H1 (cell line): Measurements from ENCODE around the gene CSNK1G3. TPM values are rescaled to one million over a fixed set of nuclear protein-coding genes. Genes with fewer than 3 reads are reported as not detected.

ENCODE experiments used
- CHD7 ChIP-seq: fragments of 300-600 bp; sonication (generic); IDR thresholded peaks from 2 replicates; pipeline ENCODE4 v1.7.1; 2012; ENCODE audit warnings: low read length, moderate library complexity, mild to moderate bottlenecking, inconsistent platforms; ENCODE audit not compliant: insufficient replicate concordance
- JUN ChIP-seq: IDR thresholded peaks from 2 replicates; pipeline ENCODE4 v1.6.1; 2011; ENCODE audit warnings: low read depth, mild to moderate bottlenecking, improper control_type of control experiment, low read length
- JUND ChIP-seq: IDR thresholded peaks from 2 replicates; pipeline ENCODE4 v1.6.1; 2011; ENCODE audit warnings: mild to moderate bottlenecking, improper control_type of control experiment, low read length
- POLR2A ChIP-seq, 2 experiments: IDR thresholded peaks; 1 replicate in 1 of 2; 2 replicates in 1 of 2; pipeline ENCODE4 v1.6.1; 2011; ENCODE audit warnings: low read depth in 2 of 2, low read length in 2 of 2, mild to moderate bottlenecking in 2 of 2; ENCODE audit errors: control extremely low read depth in 1 of 2
- POLR2AphosphoS5 ChIP-seq: IDR thresholded peaks from 2 replicates; pipeline ENCODE4 v1.6.1; 2011; ENCODE audit warnings: low read depth, low read length
- RBBP5 ChIP-seq: IDR thresholded peaks from 2 replicates; pipeline ENCODE4 v1.7.1; 2012; ENCODE audit warnings: low read depth, mild to moderate bottlenecking, inconsistent platforms, low read length, moderate library complexity, borderline replicate concordance
- SAP30 ChIP-seq: fragments of 300-600 bp; sonication (generic); IDR thresholded peaks from 2 replicates; pipeline ENCODE4 v1.7.1; 2012; ENCODE audit warnings: low read length, moderate library complexity, mild to moderate bottlenecking, inconsistent platforms; ENCODE audit not compliant: insufficient read depth, insufficient replicate concordance
- SP1 ChIP-seq: IDR thresholded peaks from 2 replicates; pipeline ENCODE4 v1.6.1; 2011; ENCODE audit warnings: low read depth, low read length
- SUZ12 ChIP-seq: fragments of 200-600 bp; sonication (generic); IDR thresholded peaks from 2 replicates; pipeline ENCODE4 v1.6.1; 2012; ENCODE audit warnings: mild to moderate bottlenecking, inconsistent platforms, low read length, moderate library complexity, mixed read lengths
- YY1 ChIP-seq: IDR thresholded peaks from 2 replicates; pipeline ENCODE4 v1.6.1; 2011; ENCODE audit warnings: low read depth, mild to moderate bottlenecking, low read length
- polyA plus RNA-seq, 7 experiments: library from polyadenylated mRNA; depleted of rRNA in 3 of 7; stranded (reverse) in 5 of 7; unstranded in 2 of 7; fragments of >200 nt in 5 of 7; fragments of 200-250 nt in 2 of 7; gene quantifications; 1 replicate in 5 of 7; 2 replicates in 1 of 7; 4 replicates in 1 of 7; pipeline versions ENCODE4 v1.2.1 to v1.2.3, GENCODE V29; 2011 to 2013; ENCODE audit warnings: missing spikeins in 2 of 7, mixed read lengths in 2 of 7
- total RNA-seq: library from RNA; stranded (reverse); fragmentation: NEBNext Ultra II Directional; extraction: Animal tissue kit (Norgen Biotek cat#: 25700); gene quantifications from 2 replicates; pipeline ENCODE4 v1.2.1, GENCODE V29; 2021

CSNK1G3 gene
- total and polyA plus RNA-seq, 2 of the 8 experiments (the other 6 are each of a cell fraction or from before 2014, with no cell fraction given), result 10.6 to 58.9 TPM

- TF ChIP-seq CHD7 (no peak), YY1 (no peak), POLR2AphosphoS5 (no peak), JUND (no peak), RBBP5 (no peak), SP1 (no peak), SAP30 (no peak), POLR2A (IDR thresholded peaks at IDR 0.05; ENCODE audit: control extremely low read depth in 1 of 2, low read depth in 2 of 2, low read length in 2 of 2) (no peak), JUN (no peak), SUZ12 (no peak)
Observed at GRCh38 chr5:123579410-123579809, 67.4 kb downstream of the CSNK1G3 start (continued).
